ES-I3 (cell line): Measurements from ENCODE around the gene OR5AU1.

Source experiments
- H3K36me3 ChIP-seq: 2 replicates; pipeline ENCODE4 v1.6.1; 2013; ENCODE audit warnings: mild to moderate bottlenecking, low read length, control low read depth, moderate library complexity; ENCODE audit not compliant: insufficient read depth
- H3K4me1 ChIP-seq: 2 replicates; pipeline ENCODE4 v1.6.1; 2013; ENCODE audit warnings: mild to moderate bottlenecking, control low read depth, low read length; ENCODE audit not compliant: insufficient read depth
- H3K9ac ChIP-seq: 2 replicates; pipeline ENCODE4 v1.6.1; 2013; ENCODE audit warnings: low read depth, mild to moderate bottlenecking, low read length, moderate library complexity
- H3K9me3 ChIP-seq: 2 replicates; pipeline ENCODE4 v1.6.1; 2013; ENCODE audit warnings: mild to moderate bottlenecking, low read length, moderate library complexity; ENCODE audit not compliant: control insufficient read depth, insufficient read depth

The OR5AU1 gene

DNA sequence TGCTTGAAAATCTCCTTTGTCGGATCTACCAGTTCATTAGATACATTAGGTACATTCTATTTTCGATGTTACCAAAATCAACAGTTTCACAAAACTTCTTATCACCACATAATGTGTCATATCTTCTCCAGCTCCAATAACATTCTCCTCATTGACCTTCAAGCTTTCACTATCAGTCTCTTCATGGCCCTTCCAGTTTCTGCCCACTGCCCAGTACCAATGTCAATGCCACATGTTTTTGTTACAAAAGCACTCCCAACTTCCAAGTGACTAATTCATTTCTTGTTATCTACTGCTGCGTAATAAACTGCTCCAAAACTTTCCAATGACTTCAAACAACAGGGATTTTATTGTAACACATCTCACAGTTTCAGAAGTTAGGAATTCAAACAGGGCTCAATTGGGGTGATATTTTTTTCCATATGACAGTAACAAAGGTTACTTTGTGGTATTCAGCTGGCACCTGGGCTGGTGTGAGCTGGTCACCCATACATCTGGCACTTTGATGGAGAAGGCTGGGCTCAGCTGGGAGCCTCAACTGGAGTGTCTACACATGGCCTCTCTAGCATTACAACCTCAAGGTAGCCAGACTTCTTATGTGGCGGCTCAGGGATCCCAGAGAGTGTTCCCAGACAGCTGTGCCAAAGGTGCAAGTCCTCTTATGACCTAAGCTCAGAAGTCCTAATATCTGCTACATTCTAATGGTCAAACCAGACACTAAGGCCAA is 6.1 kb downstream of the OR5AU1 start:
- no peaks in the 10 kb centered on the region for H3K36me3 ChIP-seq
- H3K4me1 ChIP-seq: no peaks in the 10 kb centered on the region
- H3K9me3 ChIP-seq: peaks cover 2% of the 10 kb centered on the region; the same call in 1 of the 2 replicates
- H3K9ac ChIP-seq: no peak overlapping the region

DNA sequence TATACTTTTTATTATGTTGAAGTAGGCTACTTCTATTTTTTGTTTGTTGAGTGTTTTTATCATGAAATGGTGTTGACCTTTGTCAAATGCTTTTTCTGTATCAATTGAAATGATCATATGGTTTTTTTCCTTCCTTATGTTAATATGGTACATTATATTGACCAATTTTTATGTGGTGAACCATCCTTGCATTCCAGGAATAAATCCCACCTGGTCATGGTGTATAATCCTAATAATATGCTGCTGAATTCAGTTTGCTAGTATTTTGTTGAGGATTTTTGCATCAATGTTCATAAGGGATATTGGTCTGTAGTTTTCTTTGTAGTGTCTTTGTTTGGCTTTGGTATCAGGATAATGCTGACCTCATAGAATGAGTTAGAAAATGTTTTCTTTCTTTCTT is 10.4 kb downstream of the OR5AU1 start:
- Histone ChIP-seq H3K9me3 (peaks cover 2% of the 10 kb centered on the region; the same call in 1 of the 2 replicates), H3K9ac (no peak overlapping the region), H3K4me1 (no peaks in the 10 kb centered on the region), H3K36me3 (no peaks in the 10 kb centered on the region)

DNA sequence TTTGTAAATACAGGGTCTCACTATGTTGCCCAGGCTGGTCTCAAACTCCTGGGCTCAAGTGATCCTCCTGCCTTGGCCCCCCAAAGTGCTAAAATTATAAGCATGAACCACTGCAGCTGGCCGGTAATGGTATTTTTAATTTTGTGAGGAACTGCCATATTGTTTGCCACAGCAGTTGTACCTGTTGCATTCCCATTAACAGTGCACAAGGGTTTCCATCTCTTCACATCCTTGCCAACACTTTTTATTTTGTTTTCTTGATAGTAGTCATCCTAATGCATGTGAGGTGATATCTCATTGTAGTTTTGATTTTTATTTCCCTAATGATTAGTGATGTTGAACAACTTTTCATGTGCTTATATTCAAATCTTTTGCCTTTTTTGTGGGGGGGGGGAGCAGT is 13.5 kb downstream of the OR5AU1 start:
- H3K4me1 ChIP-seq: no peaks in the 10 kb centered on the region
- H3K9ac ChIP-seq: no peak overlapping the region
- H3K9me3 ChIP-seq: peaks cover 2% of the 10 kb centered on the region; the same call in 1 of the 2 replicates
- no peaks in the 10 kb centered on the region for H3K36me3 ChIP-seq

DNA sequence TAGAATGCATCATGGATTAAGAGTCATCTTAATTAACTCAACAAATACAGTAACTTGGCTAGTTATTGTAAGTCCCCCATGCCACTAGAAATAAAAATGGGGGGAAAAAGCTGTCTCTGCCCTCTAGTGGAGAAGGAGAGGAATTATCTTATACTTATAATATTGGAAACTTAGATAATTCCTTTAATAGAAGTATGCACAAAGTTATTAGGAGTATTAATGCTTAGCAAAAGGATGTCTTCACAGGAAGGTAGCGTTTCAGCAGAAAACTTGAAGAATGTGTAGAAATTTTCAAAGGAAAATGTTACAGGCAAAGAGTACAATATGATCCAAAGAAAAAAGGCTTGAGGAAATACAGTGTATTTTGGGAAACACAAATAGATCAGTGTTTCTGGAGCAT is 19.8 kb downstream of the OR5AU1 start:
- no peaks in the 10 kb centered on the region for H3K36me3 ChIP-seq
- no peak overlapping the region for H3K9ac ChIP-seq
- H3K4me1 ChIP-seq: no peaks in the 10 kb centered on the region
- H3K9me3 ChIP-seq: peaks cover 5% of the 10 kb centered on the region

DNA sequence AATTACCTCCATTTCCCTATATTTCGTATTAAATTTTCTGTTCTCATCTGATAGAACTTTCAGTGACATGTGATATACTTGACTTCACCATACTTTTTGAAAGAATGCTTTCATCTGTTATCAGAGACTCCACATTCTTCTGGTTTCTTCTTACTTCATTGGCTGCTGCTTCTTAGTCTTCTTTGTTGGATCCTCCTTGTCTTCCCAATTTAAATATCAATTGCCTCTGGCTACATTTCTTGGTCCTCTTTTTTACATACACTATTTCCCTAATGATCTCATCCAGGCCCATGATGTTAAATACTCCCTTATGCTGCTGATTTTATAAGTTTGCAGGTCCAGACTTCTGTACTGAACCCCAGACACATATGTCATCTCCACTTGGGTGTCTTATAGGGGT is 22.0 kb downstream of the OR5AU1 start:
- Histone ChIP-seq H3K9me3 (peaks cover 5% of the 10 kb centered on the region), H3K9ac (no peak overlapping the region), H3K4me1 (no peaks in the 10 kb centered on the region), H3K36me3 (no peaks in the 10 kb centered on the region)

DNA sequence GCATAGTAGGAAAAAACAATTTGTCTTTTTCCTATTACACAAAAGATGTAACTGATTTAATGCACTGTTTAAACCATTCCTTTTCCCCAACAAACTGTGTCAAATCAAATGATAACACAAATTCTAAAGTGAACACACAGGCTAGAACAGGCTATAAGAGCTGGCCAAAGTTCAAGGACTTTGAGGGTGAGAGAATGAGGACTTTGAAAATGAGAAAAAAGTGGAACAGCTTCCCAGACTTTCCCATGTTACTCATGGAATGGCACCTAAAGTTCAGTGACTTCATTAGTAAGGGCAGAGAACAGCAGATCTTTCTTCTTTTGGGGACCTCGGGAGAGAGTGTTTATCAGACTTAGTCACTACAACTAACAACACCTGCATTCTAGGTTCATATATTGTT is 32.4 kb downstream of the OR5AU1 start:
- Histone ChIP-seq H3K4me1 (no peaks in the 10 kb centered on the region), H3K36me3 (no peaks in the 10 kb centered on the region), H3K9me3 (no peaks in the 10 kb centered on the region), H3K9ac (no peak overlapping the region)

DNA sequence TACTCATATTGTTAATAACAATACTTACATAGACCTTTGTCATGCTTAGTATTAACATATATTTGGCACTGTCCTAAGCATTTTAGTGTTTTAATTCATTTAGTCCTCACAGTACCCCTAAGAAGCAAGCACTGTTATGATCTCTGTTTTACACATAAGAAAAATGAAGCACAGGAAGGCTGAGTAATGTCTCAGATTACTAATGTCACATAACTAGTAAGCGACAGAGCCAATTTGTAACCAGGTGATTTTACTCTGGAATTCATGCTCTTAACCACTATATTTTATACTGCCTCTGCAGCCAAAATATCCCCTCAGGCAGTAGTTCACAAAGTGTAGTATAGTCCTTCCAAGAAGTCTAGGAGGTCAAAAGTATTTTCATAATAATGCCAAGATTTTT is 34.7 kb downstream of the OR5AU1 start:
- no peaks in the 10 kb centered on the region; the same call in 1 of the 2 replicates for H3K4me1 ChIP-seq
- H3K36me3 ChIP-seq: no peaks in the 10 kb centered on the region
- H3K9ac ChIP-seq: no peak overlapping the region
- H3K9me3 ChIP-seq: no peaks in the 10 kb centered on the region

DNA sequence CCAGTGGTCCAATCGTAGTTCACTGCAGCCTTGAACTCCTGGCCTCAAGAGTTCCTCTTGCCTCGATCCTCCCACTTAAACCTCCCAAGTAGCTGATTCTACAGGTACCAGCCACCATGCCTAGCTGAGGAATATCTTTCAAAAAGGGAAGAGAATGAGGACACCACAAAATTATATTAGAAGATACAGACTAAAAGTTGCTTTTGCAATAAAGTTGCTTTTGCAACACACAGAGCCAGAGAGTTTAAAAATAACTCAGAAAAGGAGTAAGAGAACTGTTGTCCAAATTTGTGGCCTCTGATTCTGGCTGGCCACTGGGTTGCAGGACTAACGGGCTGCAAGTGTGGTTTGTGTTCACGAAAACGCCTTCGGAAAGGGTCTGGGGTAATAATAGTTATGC is 35.2 kb downstream of the OR5AU1 start:
- H3K9ac ChIP-seq: no peak overlapping the region

DNA sequence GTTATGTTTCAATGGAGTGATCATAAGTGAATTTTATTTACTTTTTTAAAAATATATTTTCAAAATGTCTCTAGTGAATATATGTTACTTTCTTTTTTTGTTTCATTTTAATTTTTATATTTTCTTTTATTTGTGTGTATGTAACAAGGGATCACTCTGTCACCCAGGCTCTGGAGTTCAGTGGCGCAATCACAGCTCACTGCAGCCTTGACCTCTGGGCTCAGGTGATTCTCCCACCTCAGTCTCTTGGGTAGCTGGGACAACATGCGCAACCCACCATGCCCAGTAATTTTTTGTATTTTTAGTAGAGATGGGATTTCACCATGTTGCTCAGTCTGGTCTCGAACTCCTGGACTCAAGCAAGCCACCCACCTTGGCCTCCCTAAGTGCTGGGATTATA is 36.9 kb downstream of the OR5AU1 start:
- no peaks in the 10 kb centered on the region; the same call in 1 of the 2 replicates for H3K4me1 ChIP-seq
- no peaks in the 10 kb centered on the region for H3K9me3 ChIP-seq
- no peaks in the 10 kb centered on the region for H3K36me3 ChIP-seq
- H3K9ac ChIP-seq: no peak overlapping the region

More for the DNA sequence above, 35.2 kb downstream of the OR5AU1 start:
- Histone ChIP-seq H3K9me3 (no peaks in the 10 kb centered on the region), H3K36me3 (no peaks in the 10 kb centered on the region), H3K4me1 (no peaks in the 10 kb centered on the region; the same call in 1 of the 2 replicates)

DNA sequence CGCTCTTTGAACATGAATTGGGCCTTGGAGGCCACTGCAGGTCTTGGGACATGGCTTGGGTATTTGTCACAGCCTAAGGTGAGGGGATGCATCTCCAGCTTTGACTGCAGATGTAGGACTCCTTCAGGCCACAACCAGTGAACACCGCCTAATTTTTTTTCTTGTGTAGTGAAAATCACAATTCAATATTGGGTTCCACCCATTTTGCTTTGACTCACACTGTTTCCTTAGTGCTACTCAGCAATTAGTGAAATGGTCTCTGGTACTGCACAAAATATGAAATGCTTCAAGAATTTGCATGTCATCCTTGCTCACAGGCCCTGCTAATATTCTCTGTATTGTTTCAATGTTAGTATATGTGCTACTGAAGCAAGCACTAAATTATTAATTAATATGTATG is 42.5 kb downstream of the OR5AU1 start:
- Histone ChIP-seq H3K36me3 (no peaks in the 10 kb centered on the region), H3K9me3 (no peaks in the 10 kb centered on the region), H3K9ac (no peak overlapping the region), H3K4me1 (no peaks in the 10 kb centered on the region; the same call in 1 of the 2 replicates)

DNA sequence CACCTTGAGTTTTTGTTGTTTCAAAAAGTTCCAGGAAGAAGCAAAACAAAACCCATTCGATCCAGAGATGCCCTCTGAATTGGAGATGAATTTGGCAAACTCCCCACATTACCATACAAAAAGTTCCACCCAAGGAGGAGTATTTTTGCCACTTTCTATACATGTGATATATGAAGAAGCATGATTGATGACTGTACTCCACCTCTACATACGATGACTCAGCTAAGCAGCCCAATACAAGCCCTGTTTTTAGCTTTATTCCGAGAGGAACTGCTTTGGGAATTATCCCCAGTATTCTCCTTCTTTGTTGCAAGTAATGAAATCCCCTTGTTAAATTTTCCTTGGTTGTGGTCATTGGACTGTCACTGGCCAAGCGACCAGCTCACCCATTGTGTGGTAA is 43.6 kb downstream of the OR5AU1 start:
- Histone ChIP-seq H3K9me3 (no peaks in the 10 kb centered on the region), H3K9ac (no peak overlapping the region), H3K36me3 (no peaks in the 10 kb centered on the region)

DNA sequence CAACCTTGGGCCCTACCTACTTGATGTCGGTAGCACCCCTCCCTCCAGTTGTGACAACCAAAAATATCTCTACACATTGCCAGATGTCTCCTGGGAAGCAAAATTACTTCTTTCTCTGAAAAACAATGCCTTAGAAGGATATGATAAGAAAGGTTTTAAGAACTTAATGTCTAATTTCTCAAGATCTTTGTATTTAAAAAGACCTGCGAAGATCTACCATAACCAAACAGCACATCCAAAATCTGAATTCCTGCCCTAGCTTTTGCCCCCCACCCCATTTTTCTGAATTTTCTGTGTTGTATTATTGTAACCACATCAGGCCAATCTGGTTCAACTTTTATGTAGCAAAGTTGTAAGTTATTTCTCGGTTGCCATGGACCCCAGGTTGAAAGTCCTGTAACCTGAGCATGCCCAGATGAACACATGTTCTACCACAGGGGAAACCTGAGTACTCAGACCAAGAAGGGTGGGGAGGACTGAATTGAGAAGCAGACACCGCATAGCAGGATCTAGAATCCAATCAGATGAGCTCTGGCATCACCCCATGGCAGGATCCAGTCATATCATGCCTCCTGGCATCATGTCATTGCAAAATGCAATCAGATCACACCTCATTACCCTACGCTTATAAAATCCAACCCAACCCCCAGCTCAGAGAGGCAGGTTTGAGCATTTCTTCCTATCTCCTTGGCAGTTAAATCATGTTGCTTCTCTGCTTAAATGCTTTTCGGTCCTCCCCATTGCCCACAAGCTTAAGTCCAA is 46.3 kb downstream of the OR5AU1 start:
- Histone ChIP-seq H3K4me1 (peaks cover 15% of the 10 kb centered on the region), H3K9ac (no peak overlapping the region), H3K9me3 (no peaks in the 10 kb centered on the region), H3K36me3 (no peaks in the 10 kb centered on the region)

More for the DNA sequence above, 43.6 kb downstream of the OR5AU1 start:
- H3K4me1 ChIP-seq: peaks cover 3% of the 10 kb centered on the region; the same call in 1 of the 2 replicates

DNA sequence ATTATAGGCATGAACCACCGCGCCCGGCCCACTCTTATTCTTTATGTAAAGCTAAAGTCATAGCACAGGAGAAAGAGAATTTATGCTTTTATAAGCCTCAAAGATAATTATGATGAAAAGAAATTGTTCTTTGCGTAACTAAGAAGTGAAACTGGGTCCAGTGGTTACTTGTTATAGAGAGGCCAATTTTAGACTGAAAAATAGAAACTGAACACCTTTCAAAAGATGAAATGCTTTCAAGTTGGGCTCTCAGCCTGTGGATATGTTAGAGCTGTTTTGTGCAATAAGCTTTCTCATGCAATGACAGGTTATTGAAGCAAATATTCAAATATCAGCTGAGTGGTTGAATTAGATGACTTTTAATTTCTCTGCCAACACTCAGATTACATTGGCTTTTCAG is 47.1 kb downstream of the OR5AU1 start:
- no peaks in the 10 kb centered on the region for H3K36me3 ChIP-seq
- no peak overlapping the region for H3K9ac ChIP-seq
- H3K9me3 ChIP-seq: no peaks in the 10 kb centered on the region
- H3K4me1 ChIP-seq: peaks cover 15% of the 10 kb centered on the region

DNA sequence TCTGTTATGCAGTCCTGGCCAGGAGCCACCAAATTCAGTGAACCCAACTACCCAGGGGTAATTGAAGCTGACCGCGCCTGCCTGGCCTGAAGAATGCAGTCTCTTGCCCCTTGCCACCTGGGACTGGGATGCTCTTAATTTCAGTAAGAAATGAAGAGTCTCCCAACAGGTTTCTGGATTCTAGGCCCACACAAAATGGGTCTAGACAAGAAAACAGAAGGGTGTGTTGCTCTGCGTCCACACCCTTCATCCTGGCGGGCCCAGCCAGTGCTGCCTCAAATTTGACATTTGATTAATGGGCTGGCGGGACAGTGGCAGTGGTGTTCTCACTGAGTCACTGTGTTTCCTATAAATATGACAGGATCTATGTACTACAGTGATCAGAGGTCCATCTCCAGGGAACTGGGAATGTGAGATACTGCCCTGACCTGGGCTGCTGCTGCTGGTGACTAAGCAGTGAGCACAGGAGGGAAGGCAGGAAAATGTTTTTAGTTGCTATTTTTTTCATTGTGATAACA is 48.5 kb downstream of the OR5AU1 start:
- no peaks in the 10 kb centered on the region for H3K36me3 ChIP-seq
- H3K4me1 ChIP-seq: peaks cover 23% of the 10 kb centered on the region
- no peak overlapping the region for H3K9ac ChIP-seq
- H3K9me3 ChIP-seq: no peaks in the 10 kb centered on the region
